HG02870 (cell line): ENCODE measurements around the gene RHBDL2.
A peak's percentile ranks its signal among the peaks of the same experiment; 100 is the strongest.
"Not testable (repeated sequence)": the region's sequence is repeated elsewhere in the genome, so short reads cannot be mapped to it uniquely, and the experiment has no call there.

ENCODE experiments used
- ATAC-seq: cut with Tn5 transposase; IDR thresholded peaks from one replicate; pipeline ENCODE4 v1.9.1; 2021; ENCODE audit warnings: mild to moderate bottlenecking, moderate library complexity; ENCODE audit not compliant: unreplicated experiment

Gene RHBDL2, protein sequence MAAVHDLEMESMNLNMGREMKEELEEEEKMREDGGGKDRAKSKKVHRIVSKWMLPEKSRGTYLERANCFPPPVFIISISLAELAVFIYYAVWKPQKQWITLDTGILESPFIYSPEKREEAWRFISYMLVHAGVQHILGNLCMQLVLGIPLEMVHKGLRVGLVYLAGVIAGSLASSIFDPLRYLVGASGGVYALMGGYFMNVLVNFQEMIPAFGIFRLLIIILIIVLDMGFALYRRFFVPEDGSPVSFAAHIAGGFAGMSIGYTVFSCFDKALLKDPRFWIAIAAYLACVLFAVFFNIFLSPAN

DNA sequence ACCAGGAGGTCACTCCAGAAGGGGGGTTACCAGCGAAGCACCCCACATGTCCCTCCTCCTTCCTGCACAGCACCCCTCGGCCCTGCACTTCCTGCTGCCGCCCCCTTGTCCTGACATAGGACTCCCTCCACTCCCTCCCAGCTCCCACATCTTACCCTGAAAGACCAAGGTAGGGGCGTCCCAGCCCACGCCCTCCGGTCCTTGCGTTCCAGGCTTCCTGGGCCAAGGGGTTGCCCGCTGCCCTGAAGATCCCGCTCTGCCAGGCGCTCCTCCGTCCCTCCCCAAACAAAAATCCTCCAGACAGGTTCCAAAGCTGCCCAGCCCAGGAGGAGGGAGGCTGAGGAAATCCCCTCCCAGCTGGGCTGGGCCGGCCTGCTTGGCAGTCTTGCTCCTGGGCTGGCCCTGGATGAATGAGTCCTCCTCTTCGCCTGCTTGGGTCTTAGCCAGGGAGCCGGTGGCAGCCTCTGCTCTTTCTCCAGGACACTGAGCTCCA is at the start of gene RHBDL2:
RHBDL2 (minus strand) TSS at position 304 of the 493 bp plus-strand sequence. CDS start 22,618 bp downstream, outside the sequence.
- no peak for ATAC-seq

DNA sequence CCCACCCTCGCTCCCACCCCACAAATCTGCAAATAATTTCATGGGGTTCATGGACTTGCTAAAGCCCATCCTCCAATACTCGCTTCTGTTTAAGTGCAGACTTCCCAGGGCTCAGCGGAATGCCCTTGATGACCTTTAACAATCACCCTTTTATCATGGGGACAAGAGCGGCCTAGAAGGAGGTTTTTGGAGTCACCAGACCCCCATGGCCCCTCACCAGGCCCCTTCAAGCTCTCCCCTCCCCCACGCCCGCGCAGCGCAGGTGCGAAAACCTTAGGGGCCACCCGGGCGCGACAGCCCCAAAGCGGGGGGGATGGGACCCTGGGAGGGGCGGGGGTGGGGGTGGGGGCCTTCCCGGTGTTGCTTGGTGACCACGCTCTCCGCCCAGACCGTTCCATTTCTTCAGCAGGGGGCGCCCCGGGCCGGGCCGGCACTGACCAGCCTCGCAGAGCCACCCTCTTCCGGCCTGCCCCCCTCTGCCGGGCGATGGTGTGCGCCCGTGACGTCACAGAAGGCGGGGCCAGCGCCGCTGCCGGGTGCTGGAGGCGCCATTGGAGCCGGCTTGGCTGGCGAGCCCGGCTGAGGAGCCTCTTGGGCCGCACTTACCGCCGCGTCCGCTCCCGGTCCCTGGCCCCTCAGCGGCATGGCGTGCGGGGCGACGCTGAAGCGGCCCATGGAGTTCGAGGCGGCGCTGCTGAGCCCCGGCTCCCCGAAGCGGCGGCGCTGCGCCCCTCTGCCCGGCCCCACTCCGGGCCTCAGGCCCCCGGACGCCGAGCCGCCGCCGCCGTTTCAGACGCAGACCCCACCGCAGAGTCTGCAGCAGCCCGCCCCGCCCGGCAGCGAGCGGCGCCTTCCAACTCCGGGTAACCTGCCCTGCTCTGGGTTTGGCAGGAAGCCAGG is 49.4 kb upstream of the RHBDL2 start, which contains the start of gene AKIRIN1:
AKIRIN1 (plus strand) TSS at position 539 of the 900 bp plus-strand sequence; CDS start at position 644, 105 bp downstream.
- ATAC-seq, result peak; percentile 89

DNA sequence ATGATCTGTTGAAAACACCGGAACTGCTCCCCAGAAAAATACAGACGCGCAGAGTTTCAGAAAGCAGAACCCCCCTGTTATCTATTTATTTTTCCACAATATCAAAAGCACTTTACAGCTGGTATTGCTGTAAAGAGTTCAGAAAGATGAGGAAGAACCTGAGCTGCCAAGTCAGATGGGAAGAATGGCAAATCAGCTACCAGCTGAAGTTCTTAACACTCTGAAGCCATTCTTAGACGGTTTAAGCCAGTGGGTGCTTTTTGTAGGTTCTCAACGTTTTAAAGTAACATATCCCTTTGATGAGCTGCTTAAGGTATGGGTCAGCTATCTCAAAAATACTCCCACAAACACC is 48.7 kb upstream of the RHBDL2 start:
- no peak for ATAC-seq

DNA sequence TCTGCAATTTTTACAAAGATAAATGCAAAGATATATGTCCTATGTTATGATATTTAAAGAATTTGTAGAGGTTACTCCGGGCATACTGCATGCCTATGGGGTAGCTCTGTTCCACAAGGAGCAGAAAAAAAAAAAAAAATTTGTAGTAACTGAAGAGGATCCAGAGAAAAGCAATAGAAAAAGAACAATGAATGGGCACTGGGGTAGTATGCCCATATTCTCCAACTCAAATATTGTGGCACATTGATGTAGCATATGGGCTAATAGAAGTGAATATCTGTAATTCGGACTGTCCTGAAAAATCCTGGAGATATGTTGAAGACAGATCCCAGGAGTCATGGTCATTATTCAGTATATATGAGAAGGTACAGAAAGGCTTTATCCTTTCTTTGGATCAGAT is 48.3 kb upstream of the RHBDL2 start:
- no peak for ATAC-seq

DNA sequence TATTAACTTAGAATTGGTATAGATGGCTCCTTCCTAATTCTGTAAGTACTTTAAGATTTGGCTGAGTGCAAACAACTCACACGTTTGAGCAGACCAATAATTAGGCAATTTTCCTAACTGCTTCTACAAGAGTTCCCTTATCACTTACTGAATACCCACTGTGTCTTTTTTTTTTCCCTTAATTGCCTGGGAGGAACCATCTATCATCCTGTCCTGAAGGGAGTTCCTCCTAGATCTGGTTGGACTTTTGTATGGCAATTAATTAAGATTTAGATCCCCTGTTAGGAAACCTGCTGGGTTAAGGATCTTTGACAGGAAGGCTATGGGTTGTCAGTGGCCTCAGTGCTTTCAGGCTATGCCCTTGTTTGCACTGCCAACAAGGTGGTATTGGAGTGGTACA is 37.8 kb upstream of the RHBDL2 start:
- ATAC-seq, result not testable (repeated sequence)

DNA sequence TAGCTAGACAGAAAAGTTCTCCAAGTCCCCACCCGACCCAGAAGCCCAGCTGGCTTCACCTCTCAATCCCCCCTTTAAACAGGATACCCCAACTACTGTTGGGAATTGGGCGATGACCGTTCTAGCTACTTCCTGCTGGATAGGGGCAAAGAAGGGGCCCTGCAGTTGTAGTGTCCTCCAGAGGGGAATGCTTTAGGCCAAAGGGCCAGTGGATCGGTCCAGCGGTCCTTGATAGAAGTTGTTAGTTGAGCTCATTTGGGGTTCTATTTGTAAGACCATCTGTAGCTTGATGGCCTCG is 36.6 kb upstream of the RHBDL2 start:
- ATAC-seq, result not testable (repeated sequence)

DNA sequence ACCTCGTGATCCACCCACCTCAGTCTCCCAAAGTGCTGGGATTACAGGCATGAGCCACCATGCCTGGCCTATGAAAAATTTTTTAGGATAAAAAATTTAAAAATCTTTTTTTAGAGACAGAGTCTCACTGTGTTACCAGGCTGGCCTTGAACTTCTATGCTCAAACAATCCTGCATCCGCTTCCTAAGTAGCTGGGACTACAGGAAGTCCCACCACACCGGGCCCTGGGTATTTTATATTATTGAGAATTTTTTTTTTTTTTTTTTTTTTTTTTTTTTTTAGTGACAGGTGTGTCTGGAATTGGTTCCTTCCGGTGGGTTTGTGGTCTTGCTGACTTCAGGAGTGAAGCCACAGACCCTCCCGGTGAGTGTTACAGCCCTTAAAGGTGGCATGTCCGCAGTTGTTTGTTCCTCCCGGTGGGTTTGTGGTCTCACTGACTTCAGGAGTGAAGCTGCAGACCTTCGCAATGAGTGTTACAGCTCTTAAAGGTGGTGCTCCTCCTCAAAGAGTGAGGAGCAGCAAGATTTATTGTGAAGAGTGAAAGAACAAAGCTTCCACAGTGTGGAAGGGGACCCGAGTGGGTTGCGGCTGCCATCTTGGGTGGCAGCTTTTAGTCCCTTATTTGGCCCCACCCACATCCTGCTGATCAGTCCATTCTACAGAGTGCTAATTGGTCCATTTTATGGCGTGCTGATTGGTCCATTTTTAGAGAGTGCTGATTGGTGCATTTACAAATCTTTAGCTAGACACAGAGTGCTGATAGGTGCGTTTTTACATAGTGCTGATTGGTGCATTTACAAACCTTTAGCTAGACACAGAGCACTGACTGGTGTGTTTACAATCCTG is 36.0 kb upstream of the RHBDL2 start:
- ATAC-seq, result not testable (repeated sequence)

DNA sequence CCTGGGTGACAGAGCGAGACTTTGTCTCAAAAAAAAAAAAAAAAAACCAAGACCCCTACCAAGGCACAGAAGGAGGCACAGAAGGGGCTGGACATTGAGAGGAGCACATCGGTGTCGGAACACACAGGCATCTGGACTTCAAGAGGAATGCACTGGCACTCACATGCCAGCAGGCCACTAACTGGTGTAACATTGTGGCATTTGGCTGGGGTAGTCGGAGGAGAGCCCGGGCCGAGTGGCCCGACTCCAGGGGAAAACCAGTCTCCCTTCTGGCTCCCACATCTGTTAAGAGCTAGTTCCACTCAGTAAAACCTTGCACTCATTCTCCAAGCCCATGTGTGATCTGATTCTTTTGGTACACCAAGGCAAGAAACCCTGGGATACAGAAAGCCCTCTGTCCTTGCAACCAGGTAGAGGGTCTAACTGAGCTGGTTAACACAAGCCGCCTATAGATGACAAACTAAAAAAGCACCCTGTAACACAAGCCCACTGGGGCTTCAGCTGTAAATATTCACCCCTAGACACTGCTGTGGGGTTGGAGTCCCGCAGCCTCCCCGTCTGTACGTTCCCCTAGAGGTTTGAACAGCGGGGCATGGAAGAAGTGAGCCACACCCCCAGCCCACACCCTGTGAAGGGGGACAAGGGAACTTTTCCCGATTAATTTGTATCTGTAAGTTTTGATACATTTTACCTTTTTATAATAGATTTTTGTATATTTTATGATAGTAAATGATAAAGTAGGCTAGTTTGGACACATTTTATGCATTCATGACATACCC is 32.2 kb upstream of the RHBDL2 start:
- ATAC-seq, result no peak

DNA sequence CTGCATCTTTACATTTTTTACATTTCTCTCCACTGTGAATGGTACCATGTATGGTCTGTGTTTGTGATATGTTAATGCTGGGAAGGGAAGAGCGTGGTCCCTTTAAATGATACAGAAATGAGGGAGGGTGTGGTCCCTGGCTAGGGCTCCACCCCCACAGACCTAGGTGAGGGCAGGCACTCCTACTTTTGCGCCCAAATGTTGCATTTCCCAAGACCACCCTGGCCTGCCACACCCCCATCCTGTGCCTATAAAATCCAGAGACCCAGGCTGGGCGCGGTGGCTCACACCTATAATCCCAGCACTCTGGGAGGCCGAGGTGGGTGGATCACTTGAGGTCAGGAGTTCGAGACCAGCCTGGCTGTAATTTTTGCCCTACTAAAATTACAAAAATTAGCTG is 31.5 kb upstream of the RHBDL2 start:
- ATAC-seq, result not testable (repeated sequence)

DNA sequence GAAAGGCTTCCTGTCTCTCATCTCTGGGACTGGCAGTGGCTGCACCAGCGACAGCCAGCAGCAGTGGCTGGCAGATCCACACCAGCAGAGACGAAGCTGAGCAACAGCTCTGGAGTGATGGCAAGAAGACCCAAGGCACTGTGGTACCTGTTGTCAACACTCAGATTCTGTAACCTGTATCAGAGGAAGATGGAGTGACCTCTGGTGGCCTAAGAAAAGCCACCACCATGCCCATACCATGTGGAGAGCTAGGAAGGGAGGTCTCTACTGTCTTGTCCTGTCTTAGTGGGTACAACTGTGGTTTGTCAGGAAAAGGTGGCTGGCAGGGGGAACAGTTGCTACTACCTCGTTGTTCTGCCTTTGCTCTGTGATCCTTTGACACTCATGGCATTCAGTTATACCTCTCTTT is 22.5 kb upstream of the RHBDL2 start:
- no peak for ATAC-seq

DNA sequence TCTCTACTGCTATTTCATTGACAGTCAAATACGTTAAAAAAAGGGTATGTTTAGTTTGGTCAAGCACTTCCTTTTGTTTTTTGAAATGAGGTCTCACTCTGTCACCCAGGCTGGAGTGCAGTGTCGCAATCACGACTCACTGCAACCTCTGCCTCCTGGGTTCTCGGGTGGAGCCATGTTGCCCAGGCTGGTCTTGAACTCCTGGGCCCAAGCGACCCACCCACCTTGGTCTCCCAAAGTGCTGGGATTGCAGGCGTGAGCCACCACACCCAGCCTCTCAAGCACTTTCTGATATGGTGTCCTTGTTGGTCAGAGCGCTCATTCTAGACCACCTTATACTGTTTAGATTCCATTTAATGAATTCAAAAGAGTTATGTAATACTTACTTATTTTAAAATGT is 20.9 kb upstream of the RHBDL2 start:
- no peak for ATAC-seq

DNA sequence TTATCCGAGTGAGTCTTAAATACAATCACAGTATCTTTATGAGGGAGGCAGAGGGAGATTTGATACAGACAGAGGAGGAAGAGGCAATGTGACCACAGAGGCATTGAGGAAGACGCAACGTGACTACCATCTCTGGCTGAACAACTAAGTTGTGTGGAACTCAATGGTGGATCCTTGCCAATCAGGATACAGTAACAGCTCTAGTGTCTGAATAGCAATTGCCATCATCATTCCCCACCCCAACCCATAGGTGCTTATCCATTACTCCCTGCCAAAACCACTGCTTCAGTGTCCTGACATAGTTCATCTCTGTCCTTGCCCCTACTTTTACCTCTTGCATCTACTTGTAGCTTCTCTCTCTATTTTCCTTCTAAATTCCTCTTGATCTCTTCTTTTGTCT is 20.5 kb upstream of the RHBDL2 start:
- no peak for ATAC-seq

DNA sequence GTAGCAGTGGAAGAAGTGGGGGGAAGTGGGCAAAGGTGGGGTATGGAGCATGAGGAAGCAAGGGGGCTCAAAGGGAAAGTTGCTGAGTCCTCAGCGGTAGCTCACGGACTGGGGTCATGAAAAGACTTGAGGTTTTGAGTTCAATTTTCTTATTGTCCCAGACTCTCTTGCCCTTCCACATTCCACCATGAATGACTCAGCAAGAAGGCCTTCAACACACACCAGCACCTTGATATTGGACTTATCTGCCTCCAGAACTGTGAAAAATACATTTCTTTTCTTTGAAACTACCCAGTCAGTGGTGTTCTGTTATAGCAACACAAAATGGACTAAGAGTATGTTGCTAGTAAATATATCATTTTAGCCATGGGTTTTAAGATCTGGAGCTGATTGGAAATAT is 17.3 kb upstream of the RHBDL2 start:
- ATAC-seq, result no peak

DNA sequence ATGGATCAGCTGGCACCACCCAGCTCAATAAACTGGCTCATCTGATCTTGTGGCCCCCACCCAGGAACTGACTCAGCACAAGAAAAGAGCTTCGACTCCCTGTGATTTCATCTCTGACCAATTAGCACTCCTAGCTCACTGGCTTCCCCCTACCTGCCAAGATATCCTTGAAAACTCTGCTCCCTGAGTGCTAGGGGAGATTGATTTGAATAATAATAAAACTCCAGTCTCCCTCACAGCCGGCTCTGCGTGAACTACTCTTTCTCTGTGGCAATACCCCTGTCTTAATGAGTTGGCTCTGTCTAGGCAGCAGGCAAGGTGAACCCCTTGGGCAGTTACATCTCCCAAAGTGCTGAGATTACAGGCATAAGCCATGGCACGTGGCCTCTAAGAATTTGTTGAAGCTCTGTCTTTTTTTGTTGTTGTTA is 11.8 kb upstream of the RHBDL2 start:
- no peak for ATAC-seq

DNA sequence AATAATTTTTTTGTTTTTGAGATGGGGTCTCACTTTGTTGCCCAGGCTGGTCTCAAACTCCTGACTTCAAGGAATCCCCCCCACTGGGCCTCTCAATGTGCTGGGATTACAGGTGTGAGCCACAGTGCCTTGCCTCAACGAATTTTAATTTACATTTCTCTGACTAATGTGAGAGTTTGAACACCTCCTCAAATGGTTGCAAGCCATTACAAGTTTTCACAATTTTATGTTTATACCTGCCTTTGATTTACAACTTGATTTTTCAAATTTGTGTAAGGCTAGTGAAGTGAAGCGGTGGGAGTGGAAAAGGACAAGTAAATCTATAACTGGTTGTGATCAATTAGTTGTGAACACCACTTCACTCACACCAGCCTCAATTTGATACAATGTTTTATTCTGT is 8.9 kb upstream of the RHBDL2 start:
- ATAC-seq, result no peak

DNA sequence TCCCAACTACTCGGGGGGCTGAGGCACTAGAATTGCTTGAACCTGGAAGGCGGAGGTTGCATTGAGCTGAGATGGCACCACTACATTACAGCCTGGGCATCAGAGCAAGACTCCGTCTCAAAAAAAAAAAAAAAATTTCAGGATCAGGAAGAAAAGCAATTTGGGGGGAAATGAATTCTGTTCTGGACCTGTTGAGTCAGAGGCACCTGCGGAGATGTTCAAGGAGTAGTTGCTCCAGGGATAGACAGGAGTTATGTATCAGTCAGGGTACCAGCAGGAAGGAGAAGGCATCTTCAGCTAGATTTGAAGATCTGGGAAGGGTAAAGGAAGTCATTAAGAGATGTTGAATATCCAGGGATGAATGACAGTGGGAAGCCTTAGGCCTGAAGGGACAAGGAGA is 2.9 kb upstream of the RHBDL2 start:
- no peak for ATAC-seq

DNA sequence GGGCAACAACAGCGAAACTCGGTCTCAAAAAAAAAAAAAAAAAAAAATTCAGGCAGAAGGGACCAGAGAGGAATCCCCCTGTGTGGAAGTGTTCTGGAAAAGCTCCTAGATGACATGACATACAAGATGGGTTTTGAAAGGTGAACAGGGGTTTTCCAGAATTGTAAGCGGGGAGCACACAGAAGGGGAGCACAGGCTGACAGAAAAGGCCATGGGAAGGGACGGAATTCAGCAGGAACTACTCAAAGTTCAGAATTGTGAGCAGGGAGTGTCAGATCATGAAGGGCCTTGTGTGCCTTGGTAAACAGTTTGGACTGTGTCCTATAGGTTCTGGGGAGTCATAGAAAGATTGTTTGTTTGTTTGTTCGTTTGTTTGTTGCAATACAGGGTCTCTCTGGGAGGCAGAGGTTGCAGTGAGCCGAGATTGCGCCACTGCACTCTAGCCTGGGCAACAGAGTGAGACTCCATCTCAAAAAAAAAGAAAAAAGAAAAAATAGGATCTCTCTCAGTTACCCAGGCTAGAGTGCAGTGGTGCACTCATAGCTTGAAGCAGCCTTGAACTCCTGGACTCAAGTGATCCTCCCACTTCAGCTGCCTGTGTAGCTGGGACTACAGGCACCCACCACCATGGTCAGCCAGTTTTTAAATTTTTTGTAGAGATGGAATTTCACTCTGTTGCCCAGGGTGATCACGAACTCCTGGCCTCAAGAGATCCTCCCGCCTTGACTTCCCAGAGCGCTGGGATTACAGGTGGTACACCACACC is 1.2 kb upstream of the RHBDL2 start:
- ATAC-seq, result no peak

DNA sequence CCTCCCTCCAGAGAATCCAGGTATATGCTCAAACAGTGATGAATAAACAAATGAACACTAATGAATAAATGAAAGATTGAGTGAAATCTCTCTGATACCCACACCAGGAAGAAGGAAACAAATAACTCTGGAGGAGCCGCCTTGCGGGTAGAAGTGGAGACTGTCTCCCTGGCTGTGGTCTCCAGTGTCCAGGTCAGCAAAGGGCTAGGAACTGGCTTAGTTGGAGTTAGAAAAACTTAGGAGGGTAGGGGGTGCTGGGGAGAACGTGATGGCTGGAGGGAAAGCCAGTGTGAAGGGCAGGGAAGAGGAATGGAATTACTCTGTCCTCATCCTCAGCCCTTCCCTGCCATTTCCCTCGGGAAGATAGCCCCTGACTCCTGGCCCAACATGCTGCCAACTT is 537 bp downstream of the RHBDL2 start:
- ATAC-seq, result no peak

DNA sequence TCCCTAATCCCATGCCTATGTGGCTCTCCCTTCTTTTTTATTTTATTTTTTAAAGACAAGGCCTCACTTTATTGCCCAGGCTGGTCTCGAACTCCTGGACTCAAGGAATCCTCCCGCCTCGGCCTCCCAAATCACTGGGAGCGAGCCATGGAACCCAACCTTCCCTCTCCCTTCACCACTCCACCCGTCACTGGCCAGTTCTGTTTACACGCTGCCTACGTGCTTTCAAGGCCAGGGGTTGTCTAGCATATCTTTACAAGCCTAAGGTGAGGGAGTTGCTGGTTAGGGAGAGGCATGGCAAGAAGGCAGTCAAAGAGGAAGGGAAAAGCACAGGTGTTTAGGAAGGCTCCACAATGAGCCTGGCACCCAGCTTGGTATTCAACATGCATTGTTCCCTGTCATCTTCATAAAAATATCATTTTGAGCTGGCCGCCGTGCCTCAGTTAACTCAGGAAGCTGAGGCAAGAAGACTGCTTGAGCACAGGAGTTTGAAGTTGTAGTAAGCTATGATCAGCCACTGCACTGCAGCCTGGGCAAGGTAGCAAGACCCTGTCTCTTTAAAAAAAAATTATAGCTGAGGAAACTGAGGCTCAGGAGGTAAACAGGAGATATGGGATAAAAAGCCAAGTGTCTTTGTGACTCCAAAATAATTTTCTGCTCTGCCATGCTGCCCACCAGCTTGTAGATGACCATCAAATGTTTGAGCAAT is 1.1 kb downstream of the RHBDL2 start:
- no peak for ATAC-seq
